ENCODE measurements around the gene CLTC. TPM values are rescaled to one million over a fixed set of nuclear protein-coding genes. Genes with fewer than 3 reads are reported as not detected.
"Not testable (repeated sequence)": the region's sequence is repeated elsewhere in the genome, so short reads cannot be mapped to it uniquely, and the experiment has no call there.

Gene CLTC
- 246 TPM for total RNA-seq

- peak; percentile 94 for DNase-seq (ENCODE audit: low spot score)
These were observed at the start of gene CLTC for GRCh38 chr17:59619298-59620063. TSS of gene CLTC (plus strand) at chr17:59619895. CDS start at chr17:59620132, 237 bp downstream.

GRCh38 chr17:59572301-59572924 is 47.3 kb upstream of the CLTC start:
- DNase-seq (ENCODE audit: low spot score): no peak

GRCh38 chr17:59584168-59584567 is 35.5 kb upstream of the CLTC start:
- DNase-seq (ENCODE audit: low spot score): not testable (repeated sequence)

DNA sequence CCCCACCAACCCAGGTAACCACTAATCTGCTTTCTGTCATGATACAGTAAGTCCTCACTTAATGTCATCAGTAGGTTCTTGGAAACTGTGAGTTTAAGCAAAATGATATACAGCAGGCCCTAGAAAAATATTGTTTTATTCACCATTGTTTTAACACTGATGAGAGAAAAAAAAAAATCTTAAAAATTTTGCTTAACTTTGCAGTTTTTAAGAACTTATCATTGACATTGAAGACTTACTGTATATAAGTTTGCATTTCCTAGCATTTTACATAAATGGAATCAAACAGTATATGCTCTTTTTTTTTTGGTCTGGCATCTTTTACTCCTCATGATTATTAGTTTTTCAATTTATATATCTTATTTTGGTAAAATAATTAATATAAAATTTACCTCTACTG is 19.5 kb upstream of the CLTC start:
- no peak for DNase-seq (ENCODE audit: low spot score)

DNA sequence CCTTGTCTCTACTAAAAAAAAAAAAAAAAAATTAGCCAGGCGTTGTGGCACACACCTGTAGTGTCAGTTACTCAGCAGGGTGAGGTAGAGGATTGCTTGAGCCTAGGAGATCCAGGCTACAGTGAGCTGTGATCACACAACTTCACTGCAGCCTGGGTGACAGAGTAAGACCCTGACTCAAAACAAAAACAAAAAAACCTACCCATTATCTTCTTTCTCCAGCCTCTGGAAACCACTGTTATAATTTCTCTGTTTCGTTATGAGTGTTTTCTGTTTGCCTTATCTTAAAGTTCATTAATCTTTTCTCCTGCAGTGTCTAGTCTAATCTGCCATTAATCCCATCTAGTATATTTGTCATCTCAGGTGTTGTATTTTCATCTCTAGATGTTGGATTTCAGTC is 18.6 kb upstream of the CLTC start:
- DNase-seq (ENCODE audit: low spot score): no peak

- no peak for DNase-seq (ENCODE audit: low spot score)
These were observed 12.6 kb upstream of the CLTC start for GRCh38 chr17:59607061-59607460.

DNA sequence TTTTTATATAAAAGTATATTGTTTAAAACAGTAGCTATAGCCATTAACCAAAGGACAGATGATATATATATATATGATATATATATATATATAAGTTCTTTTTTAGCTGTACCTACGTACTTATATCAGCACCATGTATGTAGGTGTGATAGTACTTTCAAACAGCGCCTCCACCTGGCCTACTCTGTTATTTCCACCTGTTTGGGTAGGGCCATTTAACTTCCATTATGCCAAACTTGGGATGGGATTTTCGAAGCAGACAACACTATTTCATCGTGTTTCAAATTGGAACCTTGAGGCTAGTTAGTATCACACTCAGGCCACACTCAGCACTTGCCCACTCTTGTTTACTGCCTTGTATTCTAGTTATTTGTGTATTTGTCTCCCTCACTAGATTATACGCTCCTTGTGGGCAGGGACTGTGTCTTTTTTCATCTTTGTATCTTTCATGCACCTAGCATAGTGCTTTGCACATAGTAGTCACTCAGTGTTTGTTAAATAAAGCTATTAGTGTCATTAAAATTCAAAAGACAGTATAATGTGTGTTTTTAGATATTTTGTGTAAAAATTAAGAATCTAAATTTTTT is 11.8 kb upstream of the CLTC start:
- DNase-seq (ENCODE audit: low spot score): no peak

DNA sequence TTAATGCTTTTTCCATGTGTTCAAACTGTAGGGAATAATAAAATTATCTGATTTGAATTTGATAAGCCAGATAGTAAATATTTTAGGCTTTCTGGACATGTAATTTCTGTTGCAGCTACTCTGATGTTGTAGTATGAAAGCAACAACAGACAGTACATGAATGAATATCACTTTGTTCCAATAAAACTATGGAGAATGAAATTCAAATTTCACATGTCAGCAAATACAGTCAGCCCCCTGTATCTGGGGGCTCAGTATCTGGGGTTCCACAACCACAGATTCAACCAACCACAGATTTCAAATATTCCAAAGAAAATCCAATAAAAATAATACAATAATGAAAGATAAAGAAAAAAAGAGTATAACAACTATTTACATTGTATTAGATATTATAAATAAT is 8.2 kb upstream of the CLTC start:
- no peak for DNase-seq (ENCODE audit: low spot score)

GRCh38 chr17:59616253-59616920 is 3.3 kb upstream of the CLTC start:
- DNase-seq (ENCODE audit: low spot score): no peak

- no peak for DNase-seq (ENCODE audit: low spot score)
These were observed 2.5 kb upstream of the CLTC start for GRCh38 chr17:59617156-59617732.

DNA sequence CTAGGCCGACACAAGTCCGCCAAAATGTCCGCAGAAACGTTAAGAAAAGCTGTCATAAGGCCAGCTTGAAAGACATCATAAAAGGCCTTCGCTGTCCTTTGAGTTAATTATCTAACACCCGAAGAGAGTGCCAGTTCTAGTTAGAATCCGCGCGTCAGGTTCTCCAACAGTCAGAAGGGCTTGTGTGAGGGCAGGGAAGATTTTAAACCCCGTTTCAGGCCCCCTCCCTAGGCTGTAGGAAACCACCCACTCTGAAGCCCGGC is 729 bp upstream of the CLTC start:
- no peak for DNase-seq (ENCODE audit: low spot score)

DNA sequence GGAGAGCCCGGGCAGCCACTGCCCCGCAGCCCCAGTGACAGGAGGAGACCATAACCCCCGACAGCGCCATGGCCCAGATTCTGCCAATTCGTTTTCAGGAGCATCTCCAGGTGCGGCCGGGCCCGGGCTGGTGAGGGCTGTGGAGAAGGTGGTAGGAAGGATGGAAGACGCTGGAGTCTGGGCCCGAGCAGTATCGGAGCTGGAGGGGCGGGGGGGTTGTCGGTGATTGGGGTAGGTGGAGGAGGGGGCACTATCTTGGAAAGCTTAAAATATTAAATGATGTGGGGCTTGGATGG is 317 bp downstream of the CLTC start:
- DNase-seq (ENCODE audit: low spot score): no peak

GRCh38 chr17:59620518-59621259 is 994 bp downstream of the CLTC start:
- DNase-seq (ENCODE audit: low spot score): peak; percentile 30

- no peak for DNase-seq (ENCODE audit: low spot score)
These were observed 2.1 kb downstream of the CLTC start for GRCh38 chr17:59621771-59622170.

GRCh38 chr17:59623151-59623550 is 3.5 kb downstream of the CLTC start:
- no peak for DNase-seq (ENCODE audit: low spot score)

- DNase-seq (ENCODE audit: low spot score): no peak
These were observed 7.1 kb downstream of the CLTC start for GRCh38 chr17:59626756-59627155.

GRCh38 chr17:59627274-59627673 is 7.6 kb downstream of the CLTC start:
- no peak for DNase-seq (ENCODE audit: low spot score)

DNA sequence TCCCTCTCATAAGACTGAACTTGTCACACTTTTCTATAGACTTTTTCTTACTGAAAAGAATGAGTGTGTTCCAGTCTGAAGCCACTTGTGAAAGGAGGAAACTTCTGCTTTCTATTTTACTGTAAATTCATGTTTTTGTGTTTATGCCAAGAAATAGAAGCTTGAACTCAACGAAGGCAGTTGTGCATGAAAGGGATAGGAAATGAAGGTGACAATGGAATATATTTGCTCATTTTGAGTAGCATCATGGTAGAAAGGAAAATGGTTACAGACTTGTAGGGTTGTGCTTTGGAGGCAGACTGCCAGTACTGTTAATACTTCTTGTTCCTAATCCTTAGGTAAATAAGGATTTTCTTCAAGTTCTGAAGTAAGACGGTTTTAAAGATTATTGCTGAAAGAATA is 8.1 kb downstream of the CLTC start:
- no peak for DNase-seq (ENCODE audit: low spot score)

DNA sequence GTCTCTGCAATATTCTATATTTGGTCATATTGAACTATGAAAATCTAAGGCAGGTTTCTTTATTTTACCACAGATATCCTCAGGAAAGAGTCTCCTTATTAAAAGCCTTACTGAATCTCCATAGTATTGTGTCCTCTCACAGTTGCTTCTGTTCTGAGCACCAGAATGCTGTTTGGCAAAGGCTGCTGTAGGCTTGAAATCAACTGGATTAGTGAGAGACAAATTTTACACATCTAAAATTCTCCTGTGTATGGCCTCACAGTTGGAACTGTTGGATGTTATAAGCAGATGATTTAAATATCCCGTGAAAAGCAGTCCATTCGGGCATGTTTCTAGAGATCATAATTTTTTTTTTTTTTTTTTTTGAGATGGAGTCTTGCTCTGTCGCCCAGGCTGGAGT is 9.5 kb downstream of the CLTC start:
- no peak for DNase-seq (ENCODE audit: low spot score)

DNA sequence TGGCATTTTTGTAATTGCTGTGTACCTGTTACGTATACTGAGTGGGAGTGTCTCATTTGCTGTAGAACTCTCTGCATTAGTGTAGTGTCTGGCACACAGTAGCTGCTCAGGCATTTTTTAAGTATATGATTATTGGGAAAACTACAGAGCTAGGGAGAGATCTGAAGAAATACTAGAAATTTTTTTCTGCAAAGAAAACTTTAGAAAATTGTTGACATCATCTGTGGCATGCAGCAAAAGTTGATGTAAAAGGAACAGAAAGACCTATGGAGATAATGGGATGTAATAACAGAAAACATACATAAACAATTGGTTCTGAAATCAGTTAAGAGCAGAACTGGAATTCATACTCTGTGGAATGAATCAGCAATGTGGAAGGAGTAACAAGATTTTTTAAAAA is 11.6 kb downstream of the CLTC start:
- no peak for DNase-seq (ENCODE audit: low spot score)

- DNase-seq (ENCODE audit: low spot score): no peak
These were observed 12.7 kb downstream of the CLTC start for GRCh38 chr17:59632398-59632797.
